GM12878 (cell line): ENCODE results near the gene TRPM3. TPM values are rescaled to one million over a fixed set of nuclear protein-coding genes. Genes with fewer than 3 reads are reported as not detected.

Experiments
- ATAC-seq: fragments of 200-7000 bp; cut with Tn5 transposase; 3 replicates; pipeline ENCODE4 v1.9.1; 2020; ENCODE audit warnings: mild to moderate bottlenecking, moderate library complexity
- BruUV-seq: library from RNA; stranded (reverse); fragments of 400-500 nt; replicated peaks from 2 replicates; lab custom pipeline; 2021; lab: Mats Ljungman, UMichigan
- CTCF ChIA-PET: fragments of 300-600 bp; sonication (Branson Sonifier 250); formaldehyde crosslinking; extraction: SDS; loops from one replicate; lab custom pipeline; 2021; ENCODE audit warnings: inconsistent platforms; lab: Yijun Ruan, JAX
- POLR2A ChIA-PET: fragments of 350-600 bp; formaldehyde crosslinking; extraction: SDS; loops from one replicate; lab custom pipeline; 2021; ENCODE audit warnings: inconsistent platforms; lab: Charles Lee
- RAD21 ChIA-PET: fragments of 300-600 bp; sonication (Branson Sonifier 250); formaldehyde crosslinking; loops from one replicate; lab custom pipeline; 2023; ENCODE audit warnings: antibody characterized with exemption; ENCODE audit not compliant: unreplicated experiment; lab: Charles Lee
- SMC1A ChIA-PET: fragments of 300-600 bp; sonication (Branson Sonifier 250); formaldehyde crosslinking; loops from one replicate; lab custom pipeline; 2023; ENCODE audit not compliant: unreplicated experiment, uncharacterized antibody; lab: Charles Lee
- DNase-seq: peaks from one replicate; pipeline ENCODE4 v3.0.0-alpha.2; 2011; ENCODE audit warnings: low read depth, low spot score
- FAIRE-seq: peaks from 3 replicates; lab custom pipeline; 2011; peaks lifted over from hg19 to GRCh38; lab: Jason Lieb, UNC
- H2AFZ ChIP-seq: 2 replicates; pipeline ENCODE4 v1.6.0; 2011; ENCODE audit warnings: low read depth, low read length, control low read depth; ENCODE audit not compliant: control insufficient read depth
- H3K27ac ChIP-seq: 2 replicates; pipeline ENCODE4 v1.5.1; 2011; ENCODE audit warnings: control low read depth; ENCODE audit not compliant: control insufficient read depth, insufficient read depth
- H3K27me3 ChIP-seq, 2 experiments: replicated peaks in 1 of 2; 2 replicates each; pipeline versions ENCODE4 v1.6.0 to v1.6.1; 2011; ENCODE audit warnings: low read length in 1 of 2; ENCODE audit not compliant: control insufficient read depth in 2 of 2, insufficient read depth in 2 of 2
- H3K36me3 ChIP-seq, 2 experiments: 2 replicates each; pipeline ENCODE4 v1.5.1; 2011; ENCODE audit warnings: low read length in 1 of 2; ENCODE audit not compliant: control insufficient read depth in 2 of 2, insufficient read depth in 2 of 2
- H3K4me1 ChIP-seq: 2 replicates; pipeline ENCODE4 v1.6.1; 2011; ENCODE audit warnings: mild to moderate bottlenecking, low read length, moderate library complexity, mixed read lengths; ENCODE audit not compliant: control insufficient read depth, insufficient read depth
- H3K4me2 ChIP-seq: 2 replicates; pipeline ENCODE4 v1.6.0; 2011; ENCODE audit warnings: control low read depth; ENCODE audit not compliant: control insufficient read depth, insufficient read depth
- H3K4me3 ChIP-seq: fragments of 200-600 bp; sonication (generic); 2 replicates; pipeline ENCODE4 v1.5.1; 2016
- H3K79me2 ChIP-seq: 2 replicates; pipeline ENCODE4 v1.6.0; 2011; ENCODE audit warnings: low read length; ENCODE audit not compliant: control insufficient read depth, insufficient read depth
- H3K9ac ChIP-seq: 2 replicates; pipeline ENCODE4 v1.8.0; 2011; ENCODE audit warnings: low read length, control low read depth, mixed read lengths; ENCODE audit not compliant: control insufficient read depth, insufficient read depth
- H3K9me3 ChIP-seq: replicated peaks from 3 replicates; pipeline ENCODE4 v1.5.1; 2011; ENCODE audit warnings: mild to moderate bottlenecking, low read length; ENCODE audit not compliant: control insufficient read depth, insufficient read depth
- H4K20me1 ChIP-seq: 2 replicates; pipeline ENCODE4 v1.6.0; 2011; ENCODE audit not compliant: control insufficient read depth, insufficient read depth
- BHLHE40 ChIP-seq, 2 experiments: fragments of 450-650 bp in 1 of 2; IDR thresholded peaks; 2 replicates each; pipeline ENCODE4 v1.6.1; 2011 to 2017; ENCODE audit warnings: low read depth in 2 of 2, borderline replicate concordance in 1 of 2, improper control_type of control experiment in 1 of 2, low read length in 1 of 2, mild to moderate bottlenecking in 1 of 2
- BMI1 ChIP-seq: fragments of 450-650 bp; IDR thresholded peaks from 2 replicates; pipeline ENCODE4 v1.6.1; 2016; ENCODE audit warnings: mild to moderate bottlenecking, moderate library complexity, borderline replicate concordance
- IKZF2 ChIP-seq, 2 experiments: fragments of 450-650 bp; IDR thresholded peaks; 2 replicates each; pipeline ENCODE4 v1.6.1; 2017; ENCODE audit warnings: mild to moderate bottlenecking in 2 of 2, moderate library complexity in 2 of 2
- JUNB ChIP-seq: IDR thresholded peaks from 2 replicates; pipeline ENCODE4 v1.6.1; 2016; ENCODE audit warnings: antibody characterized with exemption, mild to moderate bottlenecking
- NFXL1 ChIP-seq: fragments of 450-650 bp; IDR thresholded peaks from 2 replicates; pipeline ENCODE4 v1.6.1; 2017; ENCODE audit warnings: antibody characterized with exemption, mild to moderate bottlenecking, borderline replicate concordance
- NR2F1 ChIP-seq: fragments of 450-650 bp; conservative IDR thresholded peaks from 2 replicates; pipeline ENCODE4 v1.6.1; 2017; ENCODE audit warnings: mild to moderate bottlenecking
- POU2F2 ChIP-seq: IDR thresholded peaks from 3 replicates; pipeline ENCODE4 v1.6.1; 2011; ENCODE audit warnings: low read depth, mild to moderate bottlenecking, low read length, borderline replicate concordance
- SREBF2 ChIP-seq: IDR thresholded peaks from 2 replicates; pipeline ENCODE4 v1.6.1; 2012; ENCODE audit warnings: mild to moderate bottlenecking, low read length
- STAT3 ChIP-seq: IDR thresholded peaks from 2 replicates; pipeline ENCODE4 v1.6.1; 2011; ENCODE audit warnings: low read depth, low read length, improper control_type of control experiment
- ZNF622 ChIP-seq: fragments of 450-650 bp; IDR thresholded peaks from 2 replicates; pipeline ENCODE4 v1.6.1; 2017; ENCODE audit warnings: mild to moderate bottlenecking, inconsistent platforms
- WGBS: methylation state at CpG from one replicate; pipeline ENCODE4 v1.1.6; 2016; ENCODE audit warnings: low lambda C conversion rate; ENCODE audit not compliant: insufficient replicate concordance, insufficient coverage; ENCODE audit errors: missing lambda C conversion rate; 5-methylcytosine and 5-hydroxymethylcytosine counted together
- in situ Hi-C: fragments of 300-500 bp; cut with MboI; formaldehyde crosslinking; loops from 9 replicates; pipeline ENCODE4 v1.14.3; 2018; ENCODE audit warnings: mixed read lengths
- intact Hi-C: fragments of 100-400 bp; cut with micrococcal nuclease; formaldehyde crosslinking; loops from one replicate; pipeline ENCODE4 v1.14.2; 2022; ENCODE audit not compliant: unreplicated experiment
- polyA plus RNA-seq, 11 experiments: library from polyadenylated mRNA; depleted of rRNA in 4 of 11; unstranded in 6 of 11; stranded (reverse) in 5 of 11; fragments of >200 nt; fragmentation: Nextera tagmentation in 4 of 11; fragmentation: Illumina TruSeq in 1 of 11; extraction: Ambion mirVana in 4 of 11; extraction: Trizol in 1 of 11; gene quantifications; 1 replicate in 1 of 11; 2 replicates in 10 of 11; pipeline versions ENCODE4 v1.2.1 to v1.2.3, GENCODE V29; 2011 to 2016; ENCODE audit warnings: inconsistent platforms in 2 of 11, missing spikeins in 2 of 11, low read depth in 1 of 11
- total RNA-seq, 4 experiments: library from RNA; depleted of rRNA in 3 of 4; stranded (reverse); fragments of >200 nt in 3 of 4; fragmentation: Illumina TruSeq in 1 of 4; extraction: Trizol in 1 of 4; gene quantifications; 2 replicates each; pipeline versions ENCODE4 v1.2.1 to v1.2.3, GENCODE V29; 2013 to 2021
- TF ChIP-seq, protein P1 (sequence below): fragments of 450-650 bp; IDR thresholded peaks from 2 replicates; pipeline ENCODE4 v1.6.1; 2018; ENCODE audit warnings: mild to moderate bottlenecking, low read depth, moderate library complexity; ENCODE audit not compliant: partially characterized antibody
- TF ChIP-seq, protein P2 (sequence below), 3 experiments: IDR thresholded peaks in 2 of 3; conservative IDR thresholded peaks in 1 of 3; 2 replicates each; pipeline ENCODE4 v1.5.1; 2011; ENCODE audit warnings: low read depth in 3 of 3, low read length in 3 of 3, mild to moderate bottlenecking in 3 of 3, control low read depth in 2 of 3, moderate library complexity in 2 of 3, inconsistent platforms in 1 of 3, mixed read lengths in 1 of 3; ENCODE audit not compliant: control insufficient read depth in 2 of 3, insufficient read depth in 1 of 3; ENCODE audit errors: extremely low read depth in 1 of 3

TRPM3 gene
- total and polyA plus RNA-seq, 10 of the 15 experiments (the other 5 are each of a cell fraction or from before 2014, with no cell fraction given): not detected

DNA sequence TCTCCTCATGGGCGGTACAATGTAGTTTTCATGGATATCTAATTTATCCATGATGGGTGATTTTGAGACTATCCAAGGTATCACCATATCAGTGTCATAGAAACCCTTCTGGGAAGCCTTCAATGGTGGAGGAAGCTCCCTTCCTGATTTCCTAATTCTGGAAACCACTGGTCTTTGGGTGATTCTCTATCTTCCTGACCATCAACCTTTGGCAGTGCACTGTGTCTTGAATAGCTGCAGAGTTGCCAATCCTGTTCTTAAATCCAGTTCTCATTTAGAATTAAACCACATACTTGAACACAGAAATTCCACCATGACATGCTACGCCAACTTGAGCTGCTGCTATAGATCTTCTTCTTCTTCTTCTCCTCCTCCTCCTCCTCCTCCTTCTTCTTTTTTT lies 545.3 kb downstream of the TRPM3 start:
- ATAC-seq: no peak
- Histone ChIP-seq H3K4me3 (no peak overlapping the region), H4K20me1 (no peaks in the 10 kb centered on the region), H3K4me1 (no peaks in the 10 kb centered on the region), H3K9ac (no peak overlapping the region), H3K27ac (no peak overlapping the region), H2AFZ (no peak overlapping the region), H3K27me3 (no peaks in the 10 kb centered on the region), H3K4me2 (no peak overlapping the region), H3K79me2 (no peaks in the 10 kb centered on the region), H3K9me3 (no peaks in the 10 kb centered on the region), H3K36me3 (no peaks in the 10 kb centered on the region)
- BruUV-seq: no TSS peak
- TF ChIP-seq NFXL1 (no peak), BHLHE40 (IDR thresholded peaks at IDR 0.05; ENCODE audit: borderline replicate concordance in 1 of 2, low read depth in 2 of 2, low read length in 1 of 2) (no peak), ZNF622 (no peak), SREBF2 (no peak), BMI1 (no peak), STAT3 (no peak), JUNB (no peak), IKZF2 (IDR thresholded peaks at IDR 0.05) (no peak), POU2F2 (no peak), NR2F1 (no peak)
- TF ChIP-seq, protein P1, sequence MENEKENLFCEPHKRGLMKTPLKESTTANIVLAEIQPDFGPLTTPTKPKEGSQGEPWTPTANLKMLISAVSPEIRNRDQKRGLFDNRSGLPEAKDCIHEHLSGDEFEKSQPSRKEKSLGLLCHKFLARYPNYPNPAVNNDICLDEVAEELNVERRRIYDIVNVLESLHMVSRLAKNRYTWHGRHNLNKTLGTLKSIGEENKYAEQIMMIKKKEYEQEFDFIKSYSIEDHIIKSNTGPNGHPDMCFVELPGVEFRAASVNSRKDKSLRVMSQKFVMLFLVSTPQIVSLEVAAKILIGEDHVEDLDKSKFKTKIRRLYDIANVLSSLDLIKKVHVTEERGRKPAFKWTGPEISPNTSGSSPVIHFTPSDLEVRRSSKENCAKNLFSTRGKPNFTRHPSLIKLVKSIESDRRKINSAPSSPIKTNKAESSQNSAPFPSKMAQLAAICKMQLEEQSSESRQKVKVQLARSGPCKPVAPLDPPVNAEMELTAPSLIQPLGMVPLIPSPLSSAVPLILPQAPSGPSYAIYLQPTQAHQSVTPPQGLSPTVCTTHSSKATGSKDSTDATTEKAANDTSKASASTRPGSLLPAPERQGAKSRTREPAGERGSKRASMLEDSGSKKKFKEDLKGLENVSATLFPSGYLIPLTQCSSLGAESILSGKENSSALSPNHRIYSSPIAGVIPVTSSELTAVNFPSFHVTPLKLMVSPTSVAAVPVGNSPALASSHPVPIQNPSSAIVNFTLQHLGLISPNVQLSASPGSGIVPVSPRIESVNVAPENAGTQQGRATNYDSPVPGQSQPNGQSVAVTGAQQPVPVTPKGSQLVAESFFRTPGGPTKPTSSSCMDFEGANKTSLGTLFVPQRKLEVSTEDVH: no peak
- TF ChIP-seq, protein P2, sequence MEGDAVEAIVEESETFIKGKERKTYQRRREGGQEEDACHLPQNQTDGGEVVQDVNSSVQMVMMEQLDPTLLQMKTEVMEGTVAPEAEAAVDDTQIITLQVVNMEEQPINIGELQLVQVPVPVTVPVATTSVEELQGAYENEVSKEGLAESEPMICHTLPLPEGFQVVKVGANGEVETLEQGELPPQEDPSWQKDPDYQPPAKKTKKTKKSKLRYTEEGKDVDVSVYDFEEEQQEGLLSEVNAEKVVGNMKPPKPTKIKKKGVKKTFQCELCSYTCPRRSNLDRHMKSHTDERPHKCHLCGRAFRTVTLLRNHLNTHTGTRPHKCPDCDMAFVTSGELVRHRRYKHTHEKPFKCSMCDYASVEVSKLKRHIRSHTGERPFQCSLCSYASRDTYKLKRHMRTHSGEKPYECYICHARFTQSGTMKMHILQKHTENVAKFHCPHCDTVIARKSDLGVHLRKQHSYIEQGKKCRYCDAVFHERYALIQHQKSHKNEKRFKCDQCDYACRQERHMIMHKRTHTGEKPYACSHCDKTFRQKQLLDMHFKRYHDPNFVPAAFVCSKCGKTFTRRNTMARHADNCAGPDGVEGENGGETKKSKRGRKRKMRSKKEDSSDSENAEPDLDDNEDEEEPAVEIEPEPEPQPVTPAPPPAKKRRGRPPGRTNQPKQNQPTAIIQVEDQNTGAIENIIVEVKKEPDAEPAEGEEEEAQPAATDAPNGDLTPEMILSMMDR (IDR thresholded peaks at IDR 0.05 in 2 of 3, conservative IDR thresholded peaks at IDR 0.05 in 1 of 3; ENCODE audit: control insufficient read depth in 2 of 3, extremely low read depth in 1 of 3, insufficient read depth in 1 of 3, low read depth in 3 of 3, low read length in 3 of 3): no peak
- intact Hi-C loops: no loop called here
- no peak for FAIRE-seq
- ChIA-PET POLR2A (interaction anchor here (0.6 kb wide), 1 partner anchor 149 kb away, joined by 3 read pairs; no protein-coding TSS in a partner anchor), SMC1A (interaction anchor here (1.0 to 1.3 kb wide), 3 partner anchors 9 to 56 kb away, joined by 3 read pairs; no protein-coding TSS in a partner anchor), RAD21 (interaction anchor here (0.7 kb wide), 1 partner anchor 10 kb away, joined by 3 read pairs; no protein-coding TSS in a partner anchor), CTCF (interaction anchor here (1.0 to 3.5 kb wide), 2 partner anchors 17 to 90 kb away, joined by 3 to 12 read pairs; no protein-coding TSS in a partner anchor)
- DNase-seq: no peak
- WGBS: 81% methylated on average over 2 of the region's 2 CpGs
- in situ Hi-C loops: no loop called here
